IPS-NIHi7 (cell line): ENCODE measurements around the gene GLIPR1L1.
A peak's percentile ranks its signal among the peaks of the same experiment; 100 is the strongest.

Experiments
- DNase-seq: peaks from one replicate; pipeline ENCODE4 v3.0.0; 2012; ENCODE audit warnings: mixed read lengths; ENCODE audit errors: extremely low spot score

Gene GLIPR1L1

GRCh38 chr12:75350413-75350812 is 15.9 kb downstream of the GLIPR1L1 start:
- DNase-seq: no peak

- DNase-seq: no peak
Measured at GRCh38 chr12:75354011-75354410, 19.5 kb downstream of the GLIPR1L1 start.

GRCh38 chr12:75360920-75361319 is 26.4 kb downstream of the GLIPR1L1 start:
- DNase-seq: no peak

GRCh38 chr12:75361408-75361807 is 26.9 kb downstream of the GLIPR1L1 start:
- no peak for DNase-seq

GRCh38 chr12:75364919-75365318 is 30.4 kb downstream of the GLIPR1L1 start:
- DNase-seq: no peak

- DNase-seq: no peak
Measured at GRCh38 chr12:75366629-75367028, 32.2 kb downstream of the GLIPR1L1 start.

- no peak for DNase-seq
Measured at GRCh38 chr12:75374971-75375370, 40.5 kb downstream of the GLIPR1L1 start.

GRCh38 chr12:75378354-75378753 is 43.9 kb downstream of the GLIPR1L1 start:
- no peak for DNase-seq

GRCh38 chr12:75389061-75389460 is 54.6 kb downstream of the GLIPR1L1 start:
- no peak for DNase-seq

GRCh38 chr12:75389706-75390105 is 55.2 kb downstream of the GLIPR1L1 start:
- no peak for DNase-seq

GRCh38 chr12:75390156-75390898 is 55.9 kb downstream of the GLIPR1L1 start:
- DNase-seq: no peak

GRCh38 chr12:75390899-75391538 is 56.5 kb downstream of the GLIPR1L1 start, which contains the start of gene GLIPR1L2:
Gene GLIPR1L2 (plus strand): TSS chr12:75391089. CDS start chr12:75391117, 28 bp downstream.
- DNase-seq: peak; percentile 96

GRCh38 chr12:75404231-75404630 is 69.8 kb downstream of the GLIPR1L1 start:
- DNase-seq: no peak

GRCh38 chr12:75407683-75408082 is 73.2 kb downstream of the GLIPR1L1 start:
- no peak for DNase-seq

GRCh38 chr12:75409830-75410229 is 75.4 kb downstream of the GLIPR1L1 start:
- DNase-seq: no peak

- DNase-seq: no peak
Measured at GRCh38 chr12:75414671-75415070, 80.2 kb downstream of the GLIPR1L1 start.

- no peak for DNase-seq
Measured at GRCh38 chr12:75419841-75420240, 85.4 kb downstream of the GLIPR1L1 start.
